ENCODE measurements around the gene MUCL3. TPM values are rescaled to one million over a fixed set of nuclear protein-coding genes. Genes with fewer than 3 reads are reported as not detected.

The MUCL3 gene
- total RNA-seq, 1 experiment from 2014 or later: 0.15 TPM

DNA sequence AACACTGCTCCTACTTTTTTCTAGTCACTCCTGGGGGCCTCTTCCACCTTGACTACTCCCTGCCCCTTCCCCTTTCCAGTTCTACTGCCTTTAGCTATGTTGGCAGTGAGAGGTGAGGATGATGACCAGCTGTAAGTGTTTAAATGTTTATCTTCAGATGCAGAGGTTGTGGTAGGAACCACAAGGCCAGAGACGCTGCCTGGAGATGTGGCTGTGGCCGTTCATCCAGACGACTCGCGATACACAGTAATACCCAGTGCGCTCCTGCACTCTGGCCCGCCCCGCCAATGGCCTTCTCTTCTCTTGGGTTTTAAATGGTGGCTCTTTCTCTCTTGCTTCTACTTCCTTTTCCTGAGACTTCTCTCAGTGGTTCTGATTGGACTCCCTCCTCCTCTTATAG, 22.1 kb upstream of the MUCL3 start:
- no peak for TF ChIP-seq RAD21 (IDR thresholded peaks at IDR 0.05; ENCODE audit: low read depth)
- no peak for TF ChIP-seq FOSL1 (IDR thresholded peaks at IDR 0.05; ENCODE audit: low read depth)
- no peak for TF ChIP-seq POLR2AphosphoS5 (IDR thresholded peaks at IDR 0.05; ENCODE audit: low read depth, low read length)
- TF ChIP-seq, protein P1, sequence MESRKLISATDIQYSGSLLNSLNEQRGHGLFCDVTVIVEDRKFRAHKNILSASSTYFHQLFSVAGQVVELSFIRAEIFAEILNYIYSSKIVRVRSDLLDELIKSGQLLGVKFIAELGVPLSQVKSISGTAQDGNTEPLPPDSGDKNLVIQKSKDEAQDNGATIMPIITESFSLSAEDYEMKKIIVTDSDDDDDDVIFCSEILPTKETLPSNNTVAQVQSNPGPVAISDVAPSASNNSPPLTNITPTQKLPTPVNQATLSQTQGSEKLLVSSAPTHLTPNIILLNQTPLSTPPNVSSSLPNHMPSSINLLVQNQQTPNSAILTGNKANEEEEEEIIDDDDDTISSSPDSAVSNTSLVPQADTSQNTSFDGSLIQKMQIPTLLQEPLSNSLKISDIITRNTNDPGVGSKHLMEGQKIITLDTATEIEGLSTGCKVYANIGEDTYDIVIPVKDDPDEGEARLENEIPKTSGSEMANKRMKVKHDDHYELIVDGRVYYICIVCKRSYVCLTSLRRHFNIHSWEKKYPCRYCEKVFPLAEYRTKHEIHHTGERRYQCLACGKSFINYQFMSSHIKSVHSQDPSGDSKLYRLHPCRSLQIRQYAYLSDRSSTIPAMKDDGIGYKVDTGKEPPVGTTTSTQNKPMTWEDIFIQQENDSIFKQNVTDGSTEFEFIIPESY (IDR thresholded peaks at IDR 0.05; ENCODE audit: extremely low read depth, insufficient replicate concordance, low read length): no peak
- no peak for TF ChIP-seq TCF7L2 (IDR thresholded peaks at IDR 0.05; ENCODE audit: borderline replicate concordance, extremely low read depth, insufficient read depth, insufficient read length)
- TF ChIP-seq, protein P2, sequence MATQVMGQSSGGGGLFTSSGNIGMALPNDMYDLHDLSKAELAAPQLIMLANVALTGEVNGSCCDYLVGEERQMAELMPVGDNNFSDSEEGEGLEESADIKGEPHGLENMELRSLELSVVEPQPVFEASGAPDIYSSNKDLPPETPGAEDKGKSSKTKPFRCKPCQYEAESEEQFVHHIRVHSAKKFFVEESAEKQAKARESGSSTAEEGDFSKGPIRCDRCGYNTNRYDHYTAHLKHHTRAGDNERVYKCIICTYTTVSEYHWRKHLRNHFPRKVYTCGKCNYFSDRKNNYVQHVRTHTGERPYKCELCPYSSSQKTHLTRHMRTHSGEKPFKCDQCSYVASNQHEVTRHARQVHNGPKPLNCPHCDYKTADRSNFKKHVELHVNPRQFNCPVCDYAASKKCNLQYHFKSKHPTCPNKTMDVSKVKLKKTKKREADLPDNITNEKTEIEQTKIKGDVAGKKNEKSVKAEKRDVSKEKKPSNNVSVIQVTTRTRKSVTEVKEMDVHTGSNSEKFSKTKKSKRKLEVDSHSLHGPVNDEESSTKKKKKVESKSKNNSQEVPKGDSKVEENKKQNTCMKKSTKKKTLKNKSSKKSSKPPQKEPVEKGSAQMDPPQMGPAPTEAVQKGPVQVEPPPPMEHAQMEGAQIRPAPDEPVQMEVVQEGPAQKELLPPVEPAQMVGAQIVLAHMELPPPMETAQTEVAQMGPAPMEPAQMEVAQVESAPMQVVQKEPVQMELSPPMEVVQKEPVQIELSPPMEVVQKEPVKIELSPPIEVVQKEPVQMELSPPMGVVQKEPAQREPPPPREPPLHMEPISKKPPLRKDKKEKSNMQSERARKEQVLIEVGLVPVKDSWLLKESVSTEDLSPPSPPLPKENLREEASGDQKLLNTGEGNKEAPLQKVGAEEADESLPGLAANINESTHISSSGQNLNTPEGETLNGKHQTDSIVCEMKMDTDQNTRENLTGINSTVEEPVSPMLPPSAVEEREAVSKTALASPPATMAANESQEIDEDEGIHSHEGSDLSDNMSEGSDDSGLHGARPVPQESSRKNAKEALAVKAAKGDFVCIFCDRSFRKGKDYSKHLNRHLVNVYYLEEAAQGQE (IDR thresholded peaks at IDR 0.05; ENCODE audit: low read depth): no peak
- no peak for TF ChIP-seq ZFX (IDR thresholded peaks at IDR 0.05)
- no peak for TF ChIP-seq EGR1 (IDR thresholded peaks at IDR 0.05; ENCODE audit: low read depth)
- no peak for TF ChIP-seq ELF1 (IDR thresholded peaks at IDR 0.05; ENCODE audit: borderline replicate concordance, low read depth)
- no peak for TF ChIP-seq YY1 (IDR thresholded peaks at IDR 0.05; ENCODE audit: extremely low read depth, insufficient replicate concordance, low read depth, low read length)
- TF ChIP-seq ZNF274 (IDR thresholded peaks at IDR 0.05; ENCODE audit: low read depth, low read length): no peak
- TF ChIP-seq SIN3A (IDR thresholded peaks at IDR 0.05; ENCODE audit: low read depth): no peak
- no peak for TF ChIP-seq CEBPB (IDR thresholded peaks at IDR 0.05; ENCODE audit: low read depth)
- TF ChIP-seq SP1 (IDR thresholded peaks at IDR 0.05; ENCODE audit: low read depth): no peak
- no peak for TF ChIP-seq EZH2 (IDR thresholded peaks at IDR 0.05)
- TF ChIP-seq, protein P3, sequence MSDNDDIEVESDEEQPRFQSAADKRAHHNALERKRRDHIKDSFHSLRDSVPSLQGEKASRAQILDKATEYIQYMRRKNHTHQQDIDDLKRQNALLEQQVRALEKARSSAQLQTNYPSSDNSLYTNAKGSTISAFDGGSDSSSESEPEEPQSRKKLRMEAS (IDR thresholded peaks at IDR 0.05): no peak
- TF ChIP-seq, protein P4, sequence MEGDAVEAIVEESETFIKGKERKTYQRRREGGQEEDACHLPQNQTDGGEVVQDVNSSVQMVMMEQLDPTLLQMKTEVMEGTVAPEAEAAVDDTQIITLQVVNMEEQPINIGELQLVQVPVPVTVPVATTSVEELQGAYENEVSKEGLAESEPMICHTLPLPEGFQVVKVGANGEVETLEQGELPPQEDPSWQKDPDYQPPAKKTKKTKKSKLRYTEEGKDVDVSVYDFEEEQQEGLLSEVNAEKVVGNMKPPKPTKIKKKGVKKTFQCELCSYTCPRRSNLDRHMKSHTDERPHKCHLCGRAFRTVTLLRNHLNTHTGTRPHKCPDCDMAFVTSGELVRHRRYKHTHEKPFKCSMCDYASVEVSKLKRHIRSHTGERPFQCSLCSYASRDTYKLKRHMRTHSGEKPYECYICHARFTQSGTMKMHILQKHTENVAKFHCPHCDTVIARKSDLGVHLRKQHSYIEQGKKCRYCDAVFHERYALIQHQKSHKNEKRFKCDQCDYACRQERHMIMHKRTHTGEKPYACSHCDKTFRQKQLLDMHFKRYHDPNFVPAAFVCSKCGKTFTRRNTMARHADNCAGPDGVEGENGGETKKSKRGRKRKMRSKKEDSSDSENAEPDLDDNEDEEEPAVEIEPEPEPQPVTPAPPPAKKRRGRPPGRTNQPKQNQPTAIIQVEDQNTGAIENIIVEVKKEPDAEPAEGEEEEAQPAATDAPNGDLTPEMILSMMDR (IDR thresholded peaks at IDR 0.05 in 2 of 3, conservative IDR thresholded peaks at IDR 0.05 in 1 of 3; ENCODE audit: borderline replicate concordance in 1 of 3, insufficient read depth in 1 of 3, low read depth in 2 of 3, low read length in 2 of 3): no peak
- Histone ChIP-seq H2AFZ (ENCODE audit: low read depth, low read length, poor library complexity, severe bottlenecking) (no peak overlapping the region), H3K36me3 (ENCODE audit: control insufficient read depth in 1 of 2, insufficient read depth in 2 of 2, low read length in 2 of 2) (peaks cover 12 to 17% of the 10 kb centered on the region in 2 experiments; a peak in 3 of 4 replicates), H3K9ac (ENCODE audit: low read length) (no peak overlapping the region), H3K4me2 (ENCODE audit: low read length) (no peak overlapping the region), H3K9me3 (ENCODE audit: control insufficient read depth in 1 of 2, insufficient read depth in 1 of 2, low read depth in 1 of 2, low read length in 2 of 2) (no peaks in the 10 kb centered on the region), H3K27ac (ENCODE audit: low read depth, low read length) (no peak overlapping the region), H3K27me3 (ENCODE audit: insufficient read depth, low read length) (no peaks in the 10 kb centered on the region), H4K20me1 (ENCODE audit: insufficient read depth) (no peaks in the 10 kb centered on the region), H3K79me2 (ENCODE audit: insufficient read depth, low read length) (no peaks in the 10 kb centered on the region; the same call in 1 of the 2 replicates), H3K9me2 (ENCODE audit: insufficient read depth) (no peaks in the 10 kb centered on the region), H3K4me3 (replicated peaks in 1 of 2; ENCODE audit: low read depth in 1 of 2, low read length in 2 of 2) (no peak overlapping the region), H3K4me1 (ENCODE audit: control insufficient read depth in 1 of 2, insufficient read depth in 2 of 2, low read length in 2 of 2) (peaks cover 6 to 33% of the 10 kb centered on the region in 2 experiments; a peak in 3 of 4 replicates)
- DNase-seq (ENCODE audit: low read depth, low spot score) (no peak), ATAC-seq (no peak)
- CTCF ChIA-PET: interaction anchor here (1.0 to 4.4 kb wide), 3 partner anchors 11 to 169 kb away, joined by 3 to 44 read pairs (median 4); partner anchors contain the start of gene GTF2H4
- POLR2A ChIA-PET: interaction anchor here (1.4 kb wide), 1 partner anchor 11 kb away, joined by 3 read pairs; the partner anchor contains the start of gene GTF2H4
- intact Hi-C loops (cut with micrococcal nuclease): no loop called here
- no TSS peak for BruUV-seq (replicated peaks)
- RAD21 ChIA-PET (ENCODE audit: low non-redundant PET in 1 of 2, low total read pairs in 2 of 2, uncharacterized antibody in 2 of 2, unreplicated experiment in 2 of 2): no interaction called here
